ENCODE measurements around the gene PMPCA. TPM values are rescaled to one million over a fixed set of nuclear protein-coding genes. Genes with fewer than 3 reads are reported as not detected.

PMPCA gene
- total and polyA plus RNA-seq, 2 donors (not counting 3 experiments of a cell fraction or from before 2014, with no cell fraction given), result 69.0 to 75.3 TPM

DNA sequence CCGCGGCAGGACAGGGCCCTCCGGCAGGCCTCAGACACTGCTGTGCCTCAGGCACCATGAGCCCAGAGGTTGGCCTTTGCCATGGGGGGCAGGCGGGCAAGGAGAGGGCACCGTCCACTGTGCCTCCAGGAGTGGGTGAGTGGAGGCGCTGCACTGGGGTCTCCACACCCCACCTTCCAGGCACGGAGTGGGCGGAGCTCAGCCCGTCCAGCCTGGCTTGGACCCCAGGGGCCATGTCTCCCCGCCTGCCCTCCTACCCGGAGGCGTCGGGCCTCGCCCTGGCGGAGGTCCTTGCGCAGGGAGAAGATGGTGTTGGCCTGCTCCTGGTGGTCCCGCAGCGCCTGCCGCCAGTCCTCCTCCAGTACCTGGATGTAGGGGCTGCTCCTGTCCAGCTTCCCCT is 40.4 kb upstream of the PMPCA start:
- Histone ChIP-seq H3K79me2 (ENCODE audit: control insufficient read depth, insufficient read depth, low read length) (no peaks in the 10 kb centered on the region), H2AFZ (ENCODE audit: low read depth, low read length) (no peak overlapping the region), H3K9me3 (replicated peaks; ENCODE audit: control insufficient read depth, insufficient read depth, low read length) (no peaks in the 10 kb centered on the region), H3K27ac (ENCODE audit: insufficient read depth, low read depth, low read length) (no peak overlapping the region), H3K36me3 (ENCODE audit: control insufficient read depth in 2 of 2, extremely low read depth in 1 of 2, insufficient read depth in 2 of 2, low read length in 2 of 2) (no peaks in the 10 kb centered on the region), H3K4me2 (ENCODE audit: insufficient read depth, low read length) (no peak overlapping the region), H3K4me3 (replicated peaks in 1 of 3; ENCODE audit: insufficient read depth in 1 of 3, low read depth in 1 of 3, low read length in 3 of 3) (no peak overlapping the region), H3K4me1 (ENCODE audit: control insufficient read depth, extremely low read depth, insufficient read depth, low read length) (no peaks in the 10 kb centered on the region), H4K20me1 (replicated peaks; ENCODE audit: control insufficient read depth, extremely low read depth, insufficient read depth, low read length) (no peaks in the 10 kb centered on the region), H3K27me3 (ENCODE audit: control insufficient read depth in 2 of 2, insufficient read depth in 2 of 2, low read length in 2 of 2) (no peaks in the 10 kb centered on the region), H3K9me1 (replicated peaks; ENCODE audit: control insufficient read depth, extremely low read depth, insufficient read depth, low read length) (no peaks in the 10 kb centered on the region), H3K9ac (replicated peaks; ENCODE audit: extremely low read depth, insufficient read depth, low read length) (no peak overlapping the region)
- FAIRE-seq, result no peak
- CTCF ChIA-PET, result interaction anchor here (0.8 kb wide), 1 partner anchor 57 kb away, joined by 4 read pairs; no protein-coding TSS in a partner anchor
- POLR2A ChIA-PET, result no interaction called here
- BruUV-seq (replicated peaks), result no TSS peak
- no peak for DNase-seq (ENCODE audit: low read depth, low spot score)
- TF ChIP-seq GATA2 (IDR thresholded peaks at IDR 0.05; ENCODE audit: insufficient read depth, insufficient read length, low read depth, low read length) (no peak), FOS (IDR thresholded peaks at IDR 0.05; ENCODE audit: borderline replicate concordance, insufficient read depth, low read length) (no peak), JUN (IDR thresholded peaks at IDR 0.05; ENCODE audit: borderline replicate concordance, insufficient read depth, insufficient read length, low read depth) (no peak), EZH2 (IDR thresholded peaks at IDR 0.05; ENCODE audit: borderline replicate concordance, low read depth, low read length, severe bottlenecking) (no peak), MYC (IDR thresholded peaks at IDR 0.05; ENCODE audit: low read depth, low read length) (no peak), POLR2AphosphoS5 (IDR thresholded peaks at IDR 0.05; ENCODE audit: insufficient read depth, low read depth, low read length) (no peak), POLR2A (IDR thresholded peaks at IDR 0.05; ENCODE audit: low read depth, low read length) (no peak)
- TF ChIP-seq, protein P1, sequence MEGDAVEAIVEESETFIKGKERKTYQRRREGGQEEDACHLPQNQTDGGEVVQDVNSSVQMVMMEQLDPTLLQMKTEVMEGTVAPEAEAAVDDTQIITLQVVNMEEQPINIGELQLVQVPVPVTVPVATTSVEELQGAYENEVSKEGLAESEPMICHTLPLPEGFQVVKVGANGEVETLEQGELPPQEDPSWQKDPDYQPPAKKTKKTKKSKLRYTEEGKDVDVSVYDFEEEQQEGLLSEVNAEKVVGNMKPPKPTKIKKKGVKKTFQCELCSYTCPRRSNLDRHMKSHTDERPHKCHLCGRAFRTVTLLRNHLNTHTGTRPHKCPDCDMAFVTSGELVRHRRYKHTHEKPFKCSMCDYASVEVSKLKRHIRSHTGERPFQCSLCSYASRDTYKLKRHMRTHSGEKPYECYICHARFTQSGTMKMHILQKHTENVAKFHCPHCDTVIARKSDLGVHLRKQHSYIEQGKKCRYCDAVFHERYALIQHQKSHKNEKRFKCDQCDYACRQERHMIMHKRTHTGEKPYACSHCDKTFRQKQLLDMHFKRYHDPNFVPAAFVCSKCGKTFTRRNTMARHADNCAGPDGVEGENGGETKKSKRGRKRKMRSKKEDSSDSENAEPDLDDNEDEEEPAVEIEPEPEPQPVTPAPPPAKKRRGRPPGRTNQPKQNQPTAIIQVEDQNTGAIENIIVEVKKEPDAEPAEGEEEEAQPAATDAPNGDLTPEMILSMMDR (IDR thresholded peaks at IDR 0.05; ENCODE audit: extremely low read depth in 1 of 2, insufficient read depth in 1 of 2, low read depth in 1 of 2, low read length in 2 of 2), result no peak
- TF ChIP-seq, protein P2, sequence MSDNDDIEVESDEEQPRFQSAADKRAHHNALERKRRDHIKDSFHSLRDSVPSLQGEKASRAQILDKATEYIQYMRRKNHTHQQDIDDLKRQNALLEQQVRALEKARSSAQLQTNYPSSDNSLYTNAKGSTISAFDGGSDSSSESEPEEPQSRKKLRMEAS (IDR thresholded peaks at IDR 0.05; ENCODE audit: insufficient read depth, insufficient read length), result no peak
- dilution Hi-C loops (cut with MboI; ENCODE audit: extremely low pct_ligation_motif_present, low sequenced_read_pairs) (no loop called here), intact Hi-C loops (cut with micrococcal nuclease) (no loop called here)

Measured in endothelial cell of umbilical vein (primary cell).